Skin epidermis (tissue), 12 donors: ENCODE data around the gene RPL3.
"Not testable (repeated sequence)": the region's sequence is repeated elsewhere in the genome, so short reads cannot be mapped to it uniquely, and the experiment has no call there.

Experiments used
- H3K27ac ChIP-seq, 21 experiments: fragments of 200-600 bp; sonication (generic) in 11 of 21; one replicate each; pipeline ENCODE4 v1.5.0; 2020; ENCODE audit warnings: mild to moderate bottlenecking in 3 of 21, inconsistent platforms in 2 of 21, moderate library complexity in 2 of 21
- H3K4me3 ChIP-seq, 7 experiments: fragments of 200-600 bp; sonication (generic) in 2 of 7; one replicate each; pipeline ENCODE4 v1.5.0; 2020; ENCODE audit warnings: inconsistent platforms in 2 of 7, mild to moderate bottlenecking in 2 of 7, moderate library complexity in 1 of 7

RPL3 gene

GRCh38 chr22:39353346-39353745, 33.9 kb upstream of the RPL3 start:
- H3K27ac ChIP-seq, result peak overlapping the region in 10 of 21 experiments; percentile 6 to 88 (median 54)
- no peak overlapping the region for H3K4me3 ChIP-seq

GRCh38 chr22:39352306-39352891, 33.0 kb upstream of the RPL3 start:
- Histone ChIP-seq H3K27ac (peak overlapping the region in 12 of 21 experiments; percentile 12 to 91 (median 76)), H3K4me3 (no peak overlapping the region)

- Histone ChIP-seq H3K27ac (peak overlapping the region in 16 of 21 experiments; percentile 12 to 91 (median 76)), H3K4me3 (no peak overlapping the region)
Measured at GRCh38 chr22:39351689-39352214, 32.3 kb upstream of the RPL3 start.

GRCh38 chr22:39350757-39351688, 31.6 kb upstream of the RPL3 start:
- H3K27ac ChIP-seq, result peak overlapping the region in 18 of 21 experiments; percentile 27 to 91 (median 82)
- H3K4me3 ChIP-seq, result peak overlapping the region; percentile 34 to 85 (median 54)

GRCh38 chr22:39349967-39350726, 30.7 kb upstream of the RPL3 start, which contains the start of gene SYNGR1:
Gene SYNGR1, plus strand, starts transcription at chr22:39349991. Its CDS starts 20 bp downstream, at chr22:39350011.
- peak within 1 kb of the TSS in 20 of 21 experiments; percentile 12 to 91 (median 81) for H3K27ac ChIP-seq

GRCh38 chr22:39349506-39349966, 30.1 kb upstream of the RPL3 start:
- peak overlapping the region; percentile 34 to 85 (median 54) for H3K4me3 ChIP-seq
- peak overlapping the region in 17 of 21 experiments; percentile 9 to 91 (median 77) for H3K27ac ChIP-seq

More at GRCh38 chr22:39349967-39350726, 30.7 kb upstream of the RPL3 start, which contains the start of gene SYNGR1:
- H3K4me3 ChIP-seq, result peak within 1 kb of the TSS; percentile 34 to 85 (median 54)

- H3K4me3 ChIP-seq, result peak overlapping the region; percentile 26 to 85 (median 51)
- H3K27ac ChIP-seq, result peak overlapping the region in 17 of 21 experiments; percentile 9 to 82 (median 70)
Measured at GRCh38 chr22:39348909-39349505, 29.6 kb upstream of the RPL3 start.

- Histone ChIP-seq H3K4me3 (no peak overlapping the region), H3K27ac (no peak overlapping the region)
Measured at GRCh38 chr22:39345231-39345630, 25.8 kb upstream of the RPL3 start.

GRCh38 chr22:39344046-39344390, 24.6 kb upstream of the RPL3 start:
- Histone ChIP-seq H3K4me3 (no peak overlapping the region), H3K27ac (no peak overlapping the region)

- H3K27ac ChIP-seq, result no peak overlapping the region
- H3K4me3 ChIP-seq, result no peak overlapping the region
Measured at GRCh38 chr22:39343259-39344045, 24.0 kb upstream of the RPL3 start.

- H3K27ac ChIP-seq, result no peak overlapping the region
Measured at GRCh38 chr22:39341179-39341578, 21.8 kb upstream of the RPL3 start.

GRCh38 chr22:39339775-39340174, 20.4 kb upstream of the RPL3 start:
- not testable (repeated sequence) for H3K27ac ChIP-seq, H3K4me3 ChIP-seq

More at GRCh38 chr22:39341179-39341578, 21.8 kb upstream of the RPL3 start:
- H3K4me3 ChIP-seq, result no peak overlapping the region

- no peak overlapping the region for H3K4me3 ChIP-seq
- H3K27ac ChIP-seq, result no peak overlapping the region
Measured at GRCh38 chr22:39336411-39336810, 17.0 kb upstream of the RPL3 start.

- peak overlapping the region in 7 of 21 experiments; percentile 23 to 65 (median 46) for H3K27ac ChIP-seq
Measured at GRCh38 chr22:39332441-39333064, 13.1 kb upstream of the RPL3 start.

GRCh38 chr22:39330553-39330952, 11.1 kb upstream of the RPL3 start:
- not testable (repeated sequence) for H3K27ac ChIP-seq, H3K4me3 ChIP-seq

More at GRCh38 chr22:39332441-39333064, 13.1 kb upstream of the RPL3 start:
- no peak overlapping the region for H3K4me3 ChIP-seq

- H3K4me3 ChIP-seq, result no peak overlapping the region
Measured at GRCh38 chr22:39327995-39328754, 8.8 kb upstream of the RPL3 start.

GRCh38 chr22:39325392-39325932, 6.0 kb upstream of the RPL3 start:
- no peak overlapping the region for H3K27ac ChIP-seq
- no peak overlapping the region for H3K4me3 ChIP-seq

More at GRCh38 chr22:39327995-39328754, 8.8 kb upstream of the RPL3 start:
- no peak overlapping the region for H3K27ac ChIP-seq
